ENCODE results near the gene COX7B. TPM values are rescaled to one million over a fixed set of nuclear protein-coding genes. Genes with fewer than 3 reads are reported as not detected.

Gene COX7B
- polyA plus RNA-seq, 1 donor (not counting 4 experiments of a cell fraction or from before 2014, with no cell fraction given), result 1,116 TPM

DNA sequence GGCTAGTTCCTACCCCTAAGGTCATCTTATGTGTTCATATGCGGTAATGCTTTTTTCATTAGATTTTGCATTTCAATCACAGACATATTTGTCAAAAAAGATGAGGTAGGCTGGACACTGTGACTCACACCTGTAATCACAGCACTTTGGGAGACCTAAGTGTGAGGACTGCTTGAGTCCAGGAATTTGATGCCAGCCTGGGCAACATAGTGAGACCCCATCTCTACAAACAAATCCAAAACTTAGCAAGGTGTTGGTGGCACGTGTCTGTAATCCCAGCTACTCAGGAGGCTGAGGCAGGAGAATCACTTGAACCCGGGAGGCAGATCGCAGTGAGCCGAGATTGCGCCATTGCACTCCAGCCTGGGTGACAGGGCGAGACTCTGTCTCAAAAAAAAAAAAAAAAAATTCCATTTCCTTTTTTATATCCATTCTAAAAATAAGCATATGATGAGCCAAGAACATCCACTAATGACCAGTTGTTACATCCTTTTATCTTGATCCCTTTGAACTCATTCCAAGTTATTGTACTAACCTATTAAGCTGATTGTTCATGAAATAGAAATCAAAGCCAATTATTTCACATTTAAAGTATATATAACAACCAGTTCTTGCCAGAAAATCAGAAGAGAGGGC is 46.8 kb downstream of the COX7B start:
- Histone ChIP-seq H3K4me3 (ENCODE audit: control insufficient read depth in 2 of 3, extremely low read depth in 1 of 3, insufficient read depth in 2 of 3, low read depth in 1 of 3, low read length in 3 of 3) (no peak overlapping the region), H4K20me1 (ENCODE audit: control insufficient read depth, extremely low read depth, insufficient read depth, low read length) (no peaks in the 10 kb centered on the region), H3K79me2 (ENCODE audit: control insufficient read depth, insufficient read depth, low read length) (no peaks in the 10 kb centered on the region), H3K4me2 (ENCODE audit: control insufficient read depth, extremely low read depth, insufficient read depth, low read depth, low read length) (no peak overlapping the region), H3K9ac (ENCODE audit: control insufficient read depth, extremely low read depth, insufficient read depth, low read length) (no peak overlapping the region), H3K27ac (ENCODE audit: control insufficient read depth, insufficient read depth, low read length) (no peak overlapping the region), H3K9me3 (ENCODE audit: control insufficient read depth, low read depth, low read length) (no peaks in the 10 kb centered on the region), H3K9me1 (ENCODE audit: control insufficient read depth, extremely low read depth, insufficient read depth, low read length) (no peaks in the 10 kb centered on the region), H3K27me3 (ENCODE audit: control insufficient read depth, extremely low read depth, insufficient read depth, low read length) (no peaks in the 10 kb centered on the region), H3K4me1 (ENCODE audit: control insufficient read depth, extremely low read depth, insufficient read depth, low read length) (no peaks in the 10 kb centered on the region), H3K36me3 (ENCODE audit: control insufficient read depth in 2 of 2, extremely low read depth in 1 of 2, insufficient read depth in 2 of 2, low read length in 2 of 2) (no peaks in the 10 kb centered on the region), H2AFZ (ENCODE audit: control insufficient read depth, low read length) (no peak overlapping the region)
- TF ChIP-seq EZH2 (IDR thresholded peaks at IDR 0.05; ENCODE audit: low read length) (no peak), CTCF (optimal IDR thresholded peaks at IDR 0.05 in 1 of 3, IDR thresholded peaks at IDR 0.05 in 1 of 3, conservative IDR thresholded peaks at IDR 0.05 in 1 of 3; ENCODE audit: extremely low read depth in 1 of 3, insufficient read depth in 2 of 3, low read length in 3 of 3) (no peak)
- FAIRE-seq (no peak), DNase-seq (ENCODE audit: low read depth, low spot score) (no peak)
- dilution Hi-C loops (cut with MboI; ENCODE audit: extremely low pct_ligation_motif_present, low sequenced_read_pairs), result no loop called here

DNA sequence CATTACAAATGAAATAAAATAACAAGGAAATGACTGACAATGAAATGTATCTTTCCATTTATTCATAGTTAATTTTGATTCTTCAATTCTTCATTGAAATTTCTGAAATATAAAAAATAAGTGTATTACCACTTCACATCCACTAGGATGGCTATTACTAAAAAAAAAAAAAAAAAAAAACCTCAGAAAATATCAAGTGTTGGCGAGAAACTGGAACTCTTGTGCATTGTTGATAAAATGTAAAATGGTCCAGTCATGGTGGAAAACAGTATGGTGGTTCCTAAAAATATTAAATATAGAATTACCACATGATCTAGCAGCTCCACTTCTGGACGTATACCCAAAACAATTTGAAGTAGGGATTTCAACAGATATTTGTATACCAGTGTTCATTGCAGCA is 47.3 kb downstream of the COX7B start:
- H3K9me1 ChIP-seq (ENCODE audit: control insufficient read depth, extremely low read depth, insufficient read depth, low read length), result no peaks in the 10 kb centered on the region
- no peak overlapping the region for H3K9ac ChIP-seq (ENCODE audit: control insufficient read depth, extremely low read depth, insufficient read depth, low read length)
- FAIRE-seq, result no peak
- no peak overlapping the region for H3K4me3 ChIP-seq (ENCODE audit: control insufficient read depth in 2 of 3, extremely low read depth in 1 of 3, insufficient read depth in 2 of 3, low read depth in 1 of 3, low read length in 3 of 3)
- no peaks in the 10 kb centered on the region for H4K20me1 ChIP-seq (ENCODE audit: control insufficient read depth, extremely low read depth, insufficient read depth, low read length)
- H3K27ac ChIP-seq (ENCODE audit: control insufficient read depth, insufficient read depth, low read length), result no peak overlapping the region
- no peak for TF ChIP-seq CTCF (optimal IDR thresholded peaks at IDR 0.05 in 1 of 3, IDR thresholded peaks at IDR 0.05 in 1 of 3, conservative IDR thresholded peaks at IDR 0.05 in 1 of 3; ENCODE audit: extremely low read depth in 1 of 3, insufficient read depth in 2 of 3, low read length in 3 of 3)
- TF ChIP-seq EZH2 (IDR thresholded peaks at IDR 0.05; ENCODE audit: low read length), result no peak
- no peak for DNase-seq (ENCODE audit: low read depth, low spot score)
- H2AFZ ChIP-seq (ENCODE audit: control insufficient read depth, low read length), result no peak overlapping the region
- no peak overlapping the region for H3K4me2 ChIP-seq (ENCODE audit: control insufficient read depth, extremely low read depth, insufficient read depth, low read depth, low read length)
- H3K79me2 ChIP-seq (ENCODE audit: control insufficient read depth, insufficient read depth, low read length), result no peaks in the 10 kb centered on the region
- H3K4me1 ChIP-seq (ENCODE audit: control insufficient read depth, extremely low read depth, insufficient read depth, low read length), result no peaks in the 10 kb centered on the region
- no peaks in the 10 kb centered on the region for H3K27me3 ChIP-seq (ENCODE audit: control insufficient read depth, extremely low read depth, insufficient read depth, low read length)
- no peaks in the 10 kb centered on the region for H3K9me3 ChIP-seq (ENCODE audit: control insufficient read depth, low read depth, low read length)
- H3K36me3 ChIP-seq (ENCODE audit: control insufficient read depth in 2 of 2, extremely low read depth in 1 of 2, insufficient read depth in 2 of 2, low read length in 2 of 2), result no peaks in the 10 kb centered on the region
- dilution Hi-C loops (cut with MboI; ENCODE audit: extremely low pct_ligation_motif_present, low sequenced_read_pairs), result no loop called here

All from keratinocyte (primary cell).